HG03575 (cell line): Measurements from ENCODE around the gene DHRS3.
"Not testable (repeated sequence)": the region's sequence is repeated elsewhere in the genome, so short reads cannot be mapped to it uniquely, and the experiment has no call there.

ENCODE experiments used
- ATAC-seq: cut with Tn5 transposase; IDR thresholded peaks from one replicate; pipeline ENCODE4 v1.9.1; 2021; ENCODE audit not compliant: unreplicated experiment, insufficient number of reproducible peaks, low FRiP score; ENCODE audit errors: extremely low read depth

The DHRS3 gene

DNA sequence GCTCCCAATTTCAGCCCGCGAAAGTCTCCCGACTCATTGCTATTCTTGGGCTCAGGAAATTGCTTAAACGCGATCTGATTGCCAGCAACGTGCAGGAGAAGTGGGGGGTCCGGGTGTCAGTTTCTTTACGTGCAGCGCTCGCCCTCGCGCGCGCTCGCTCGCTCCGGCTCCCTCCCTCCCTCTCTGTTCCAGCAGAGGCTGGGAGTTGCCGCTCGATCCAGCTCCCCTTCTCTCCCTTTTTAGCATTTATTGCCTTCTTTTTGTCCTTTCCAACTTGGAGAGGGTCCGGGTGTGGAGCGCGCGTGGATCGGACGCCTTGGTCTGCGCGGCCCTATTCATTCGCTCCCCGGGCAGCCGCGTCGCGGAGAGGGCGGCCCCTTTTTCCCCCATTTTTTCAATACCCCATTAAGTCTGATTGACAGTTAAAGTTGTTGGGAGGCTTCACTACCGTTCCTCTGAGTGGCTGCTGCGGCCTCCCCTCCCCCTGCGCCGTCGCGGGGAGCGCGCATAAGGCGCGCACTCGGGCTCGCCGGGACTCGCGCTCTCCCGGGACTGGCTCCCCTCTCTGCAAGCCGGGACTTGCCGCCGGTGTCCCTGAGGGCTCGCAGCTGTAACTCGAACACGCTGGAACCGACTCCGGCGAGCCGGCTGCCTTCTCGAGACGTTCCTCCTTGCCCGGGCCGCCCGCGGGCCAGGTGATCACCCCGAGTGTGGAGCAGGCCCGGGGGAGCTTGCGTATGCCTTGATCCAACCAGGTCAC lies at the start of gene DHRS3:
Gene DHRS3 (minus strand): TSS at position 310 of the 760 bp plus-strand sequence. CDS start 862 bp downstream, outside the sequence.
- ATAC-seq, result no peak

DNA sequence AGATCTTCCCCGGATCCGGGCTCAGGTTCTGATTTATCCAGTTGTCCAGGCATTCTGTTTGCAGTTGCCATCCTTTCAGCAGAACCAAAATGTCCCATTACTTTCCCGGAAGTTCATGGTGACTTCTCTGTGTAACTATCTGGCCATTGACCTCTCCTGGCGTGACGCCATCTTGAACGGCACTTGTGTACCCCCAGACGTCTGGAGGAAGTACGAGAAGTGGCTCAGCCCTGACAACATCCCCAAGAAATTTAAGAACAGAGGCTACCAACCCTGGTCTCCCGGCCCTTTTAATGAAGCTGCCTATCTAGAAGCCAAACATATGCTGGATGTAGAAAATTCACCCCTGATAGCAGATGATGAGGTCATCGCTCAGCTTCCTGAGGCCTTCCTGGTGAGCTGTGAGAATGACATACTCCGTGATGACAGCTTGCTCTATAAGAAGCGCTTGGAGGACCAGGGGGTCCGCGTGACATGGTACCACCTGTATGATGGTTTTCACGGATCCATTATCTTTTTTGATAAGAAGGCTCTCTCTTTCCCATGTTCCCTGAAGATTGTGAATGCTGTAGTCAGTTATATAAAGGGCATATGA lies 48.2 kb upstream of the DHRS3 start:
- no peak for ATAC-seq

DNA sequence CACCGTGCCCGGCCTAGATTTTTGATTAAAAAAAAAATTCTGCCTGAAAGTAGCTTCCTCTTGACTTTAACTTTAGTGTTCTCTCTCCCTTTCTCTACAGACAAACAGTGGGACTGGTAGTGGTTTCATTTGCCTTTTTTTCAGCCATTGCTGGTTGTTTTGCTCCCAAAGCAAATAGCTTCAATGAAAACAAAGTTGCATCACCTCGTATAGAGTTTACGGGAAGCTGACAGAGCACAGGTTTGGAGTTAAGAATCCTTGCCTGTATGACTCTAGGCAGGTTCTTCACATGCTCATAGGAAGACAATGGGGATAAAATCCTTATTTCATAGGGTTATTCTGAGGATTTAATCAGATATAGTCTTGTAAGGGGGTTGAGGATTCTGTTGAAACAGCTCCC lies 47.5 kb upstream of the DHRS3 start:
- ATAC-seq, result no peak

DNA sequence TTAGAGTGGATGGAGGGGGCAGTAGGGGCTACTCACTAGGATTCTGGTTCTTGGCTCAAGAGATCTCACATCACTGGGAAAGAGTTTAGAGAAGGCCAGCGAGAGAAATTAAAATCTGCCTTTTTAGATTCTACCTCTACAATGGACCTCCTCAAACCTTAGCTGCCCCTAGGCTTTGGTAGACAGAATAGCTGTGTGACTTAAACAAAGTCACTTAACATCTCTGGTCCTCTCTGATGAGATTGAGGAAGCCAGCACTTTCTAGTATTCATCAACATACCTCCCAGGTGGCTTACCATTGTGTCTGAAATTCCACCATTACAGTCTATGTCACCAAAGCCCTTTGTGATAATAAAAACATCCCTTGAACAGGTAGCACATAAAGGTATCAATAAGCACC lies 44.5 kb upstream of the DHRS3 start:
- no peak for ATAC-seq

- no peak for ATAC-seq
These were observed 43.7 kb upstream of the DHRS3 start for GRCh38 chr1:12661606-12662219.

- ATAC-seq, result no peak
These were observed 40.8 kb upstream of the DHRS3 start for GRCh38 chr1:12658531-12659453.

DNA sequence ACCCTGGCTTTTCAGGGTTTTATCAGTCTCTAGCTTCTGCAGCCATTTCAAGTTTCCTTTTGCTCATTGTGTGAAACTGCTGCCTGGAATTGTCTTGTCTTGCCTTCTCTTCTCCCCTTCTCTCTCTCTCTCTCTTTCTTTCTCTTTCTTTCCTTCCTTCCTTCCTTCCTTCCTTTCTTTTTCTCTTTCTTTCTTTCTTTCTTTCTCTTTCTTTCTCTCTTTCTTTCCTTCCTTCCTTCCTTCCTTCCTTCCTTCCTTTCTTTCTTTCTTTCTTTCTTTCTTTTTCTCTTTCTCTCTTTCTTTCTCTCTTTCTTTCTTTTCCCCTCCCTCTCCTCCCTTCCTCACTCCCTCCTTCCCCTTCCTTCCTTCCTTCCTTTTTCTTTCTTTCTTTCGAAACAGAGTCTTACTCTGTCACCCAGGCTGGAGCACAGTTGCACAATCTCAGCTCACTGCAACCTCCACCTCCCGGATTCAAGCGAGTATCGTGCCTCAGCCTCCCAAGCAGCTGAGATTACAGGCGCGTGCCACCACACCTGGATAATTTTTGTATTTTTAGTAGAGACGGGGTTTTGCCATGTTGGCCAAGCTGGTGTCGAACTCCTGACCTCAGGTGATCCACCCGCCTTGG lies 40.0 kb upstream of the DHRS3 start:
- not testable (repeated sequence) for ATAC-seq

DNA sequence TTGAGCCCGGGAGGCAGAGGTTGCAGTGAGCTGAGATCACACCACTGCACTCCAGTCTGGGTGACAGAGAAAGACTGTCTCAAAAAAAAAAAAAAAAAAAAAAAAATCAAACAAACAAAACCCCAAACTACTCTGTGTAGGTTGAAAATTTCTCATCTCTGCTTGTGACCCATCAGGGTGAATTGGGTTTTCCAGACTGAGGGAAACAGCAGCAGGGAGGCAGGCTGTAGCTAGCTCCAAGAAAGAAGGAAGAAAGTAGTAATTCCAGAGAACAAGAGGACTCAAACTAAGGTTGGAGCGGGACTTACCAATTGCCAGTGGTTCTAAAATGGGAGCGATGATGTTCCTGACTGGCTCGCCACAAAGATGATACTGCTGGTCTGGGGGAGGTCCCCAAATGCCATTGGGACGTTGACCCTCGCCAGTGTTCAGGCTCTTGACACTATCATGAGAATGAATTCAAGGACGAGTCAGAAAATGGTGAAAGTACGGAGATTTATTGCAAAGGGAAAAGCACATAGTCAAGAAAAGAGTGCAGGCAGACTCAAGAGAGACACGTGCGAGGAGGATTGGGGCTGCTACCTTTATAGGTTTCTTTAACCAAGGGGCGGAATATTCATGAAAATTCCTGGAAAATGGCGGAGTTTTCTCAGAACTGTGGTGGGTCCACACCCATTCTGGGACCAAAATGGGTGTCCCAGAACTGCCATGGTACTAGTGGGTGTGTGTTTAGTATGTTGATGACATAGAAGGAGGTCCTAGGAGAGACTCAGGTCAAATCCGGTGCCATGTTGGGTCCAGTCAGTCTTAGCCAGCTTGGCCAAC lies 39.3 kb upstream of the DHRS3 start:
- ATAC-seq, result no peak

- ATAC-seq, result no peak
These were observed 38.6 kb upstream of the DHRS3 start for GRCh38 chr1:12656575-12656974.

DNA sequence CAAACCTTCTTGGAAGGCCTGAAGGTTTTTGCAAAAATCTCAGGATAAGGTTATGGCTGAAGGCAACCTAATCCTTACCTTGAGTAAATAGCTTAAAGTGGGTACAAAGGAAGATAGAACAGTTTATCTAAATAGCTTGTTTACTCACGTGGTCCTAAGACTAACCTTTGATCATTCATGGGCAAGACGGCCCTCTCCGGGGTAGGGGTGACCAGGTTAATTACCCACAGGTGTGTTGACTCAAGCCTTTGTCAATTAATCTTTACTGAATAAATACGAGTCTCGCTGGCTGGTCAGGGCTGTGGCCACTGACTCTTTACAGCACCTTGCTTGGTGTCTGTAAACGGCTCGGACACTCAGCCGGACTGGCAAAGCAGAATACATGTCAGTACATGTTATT lies 36.6 kb upstream of the DHRS3 start:
- no peak for ATAC-seq

DNA sequence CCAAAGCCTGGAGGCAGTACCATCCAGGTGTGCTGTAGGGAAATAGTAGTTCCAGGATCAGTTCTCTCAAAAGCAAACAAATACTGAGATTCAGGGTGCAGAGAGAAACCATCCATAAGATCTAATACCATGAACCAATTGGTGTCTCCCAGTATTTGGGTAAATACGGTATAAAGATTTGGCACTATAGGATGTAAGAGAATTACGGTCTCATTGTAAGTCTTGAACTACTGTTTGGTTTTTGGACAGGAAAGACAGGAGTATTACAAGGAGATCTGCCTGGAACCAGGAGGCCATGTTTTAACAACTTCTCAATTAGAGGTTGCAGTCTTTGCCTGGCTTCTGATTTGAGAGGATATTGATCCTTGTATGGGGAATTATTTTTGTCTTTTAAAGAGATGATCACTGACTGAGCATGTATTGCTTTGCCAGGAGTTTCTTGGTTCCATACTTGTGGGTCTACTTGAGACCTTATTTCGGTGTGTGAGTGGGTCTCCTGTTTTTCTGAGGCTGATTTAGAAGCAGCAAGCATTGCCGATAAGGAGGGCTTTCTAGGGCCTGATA lies 36.1 kb upstream of the DHRS3 start:
- ATAC-seq, result no peak

GRCh38 chr1:12649971-12650421 lies 32.0 kb upstream of the DHRS3 start:
- no peak for ATAC-seq

- ATAC-seq, result no peak
These were observed 30.7 kb upstream of the DHRS3 start for GRCh38 chr1:12648741-12649140.

DNA sequence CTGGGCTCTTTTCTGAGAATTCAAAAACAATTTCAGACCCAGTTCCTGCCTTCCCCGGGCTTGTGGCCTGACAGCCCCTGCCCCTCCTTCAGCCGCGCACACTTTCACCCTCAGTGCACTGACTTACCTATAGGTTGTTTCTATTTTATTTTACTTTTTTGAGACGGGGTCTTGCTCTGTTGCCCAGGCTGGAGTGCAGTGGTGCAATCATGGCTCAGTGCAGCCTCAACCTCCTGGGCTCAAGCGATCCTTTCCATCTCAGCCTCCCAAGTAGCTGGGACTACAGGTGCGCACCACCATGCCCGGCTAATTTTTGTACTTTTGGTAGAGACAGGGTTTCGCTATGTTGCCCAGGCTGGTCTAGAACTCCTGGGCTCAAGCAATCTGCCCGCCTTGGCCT lies 27.4 kb upstream of the DHRS3 start:
- not testable (repeated sequence) for ATAC-seq

GRCh38 chr1:12644829-12645228 lies 26.8 kb upstream of the DHRS3 start:
- ATAC-seq, result no peak

DNA sequence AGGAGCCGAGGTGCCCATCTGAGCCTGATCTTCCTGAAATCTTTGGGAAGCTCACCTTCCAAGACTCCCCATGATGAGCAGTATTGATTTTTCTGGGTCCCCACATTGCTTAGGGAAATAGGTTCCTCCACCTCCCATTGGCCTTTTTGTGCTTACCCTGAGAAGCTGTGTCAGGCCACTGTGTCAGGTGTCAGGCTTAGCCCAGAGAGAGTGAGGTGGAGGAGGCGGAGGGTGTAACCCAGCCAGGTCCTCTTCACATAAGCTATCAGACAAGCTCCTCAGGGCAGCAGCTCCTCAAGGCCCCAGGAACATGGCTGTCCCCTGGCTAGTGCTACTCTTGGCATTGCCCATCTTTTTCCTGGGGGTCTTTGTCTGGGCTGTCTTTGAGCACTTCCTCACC lies 26.2 kb upstream of the DHRS3 start:
- ATAC-seq, result no peak

GRCh38 chr1:12643785-12644184 lies 25.8 kb upstream of the DHRS3 start, which contains the start of gene AADACL4:
AADACL4 (plus strand) TSS chr1:12644085; CDS start chr1:12644547, 462 bp downstream.
- no peak for ATAC-seq

DNA sequence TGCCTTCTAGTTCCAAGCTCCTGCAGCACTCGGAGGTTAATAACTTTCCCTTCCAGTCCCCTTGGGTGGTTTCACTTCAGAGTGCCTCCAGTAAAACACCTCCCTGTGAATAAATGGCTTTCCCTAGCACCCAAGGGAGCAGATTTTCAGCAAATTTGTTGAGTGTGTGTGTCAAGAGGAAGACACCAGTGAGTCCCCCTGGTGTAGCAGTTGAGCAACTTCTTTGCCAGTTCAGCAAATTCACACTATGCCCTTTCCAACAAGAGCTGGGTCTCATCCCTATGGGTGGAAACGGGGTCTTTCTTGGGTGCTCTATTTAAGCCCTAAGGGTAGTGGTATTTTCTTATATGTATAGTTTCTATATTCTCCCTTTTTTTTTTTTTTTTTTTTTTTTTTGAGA lies 25.1 kb upstream of the DHRS3 start:
- ATAC-seq, result no peak
